CD4-positive, alpha-beta T cell treated with Interleukin-15 for 1 hour (primary cell): ENCODE results near the gene BSG.
"Not testable (repeated sequence)": the region's sequence is repeated elsewhere in the genome, so short reads cannot be mapped to it uniquely, and the experiment has no call there.

ENCODE experiments used
- DNase-seq: peaks from one replicate; pipeline ENCODE4 v3.0.0-alpha.2; 2020

The BSG gene

DNA sequence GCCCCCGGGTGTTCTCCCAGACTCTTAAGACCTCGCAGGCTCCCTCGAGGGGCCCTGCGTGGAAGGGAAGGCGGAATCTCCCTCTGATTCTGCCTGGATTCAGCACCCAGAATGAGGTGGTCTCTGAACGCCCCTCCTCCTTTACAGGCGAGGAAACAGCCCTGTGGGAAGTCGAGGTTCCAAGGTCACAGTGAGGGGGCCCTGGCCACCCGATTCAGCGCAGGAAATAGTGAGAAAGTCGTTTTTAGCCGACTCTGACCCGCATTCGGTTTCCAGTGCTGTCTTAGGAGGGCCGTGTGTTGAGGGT lies 1.1 kb downstream of the BSG start:
- no peak for DNase-seq

DNA sequence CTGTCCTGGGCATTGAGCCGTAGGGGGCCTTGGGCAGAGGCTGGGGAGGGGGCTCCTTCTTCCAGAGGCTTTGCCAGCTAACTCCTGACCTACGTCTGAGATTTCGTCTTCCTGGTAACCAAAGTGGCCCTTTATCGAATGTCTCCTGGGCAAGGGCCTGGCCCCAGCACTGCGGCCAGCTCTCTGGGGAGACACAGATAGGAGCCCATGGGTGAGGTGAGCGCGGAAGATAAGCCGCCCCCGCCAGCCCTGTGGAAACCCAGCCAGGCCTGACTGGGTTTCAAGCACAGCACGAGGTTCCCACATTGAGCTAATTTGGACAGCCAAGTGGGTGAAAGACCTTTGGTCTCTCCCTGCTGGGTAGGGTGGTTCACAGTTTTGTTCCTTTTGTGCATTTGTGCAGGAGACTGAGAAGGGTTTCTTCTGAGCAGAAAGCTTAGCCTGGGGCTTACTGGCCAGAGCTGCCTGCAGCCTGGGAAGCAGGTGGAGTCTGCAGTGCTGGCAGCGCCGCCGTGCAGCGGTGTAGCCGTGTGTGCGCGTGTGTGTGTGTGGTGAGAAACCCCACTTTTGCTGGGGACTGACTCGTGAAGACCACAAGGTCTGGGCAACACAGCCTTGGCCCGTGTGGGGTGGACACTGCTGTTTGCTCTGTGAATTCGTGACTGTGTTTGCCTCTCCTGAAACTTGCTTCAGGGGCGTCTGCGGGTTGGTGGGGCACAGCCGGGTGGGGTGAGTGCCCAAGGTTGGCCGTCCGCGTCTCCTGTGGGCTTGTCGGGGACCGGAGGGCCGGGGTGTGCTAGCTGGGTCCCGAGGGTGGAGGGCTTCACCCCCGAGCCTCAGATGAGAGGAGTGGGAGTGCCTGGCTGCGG lies 2.5 kb downstream of the BSG start:
- no peak for DNase-seq

DNA sequence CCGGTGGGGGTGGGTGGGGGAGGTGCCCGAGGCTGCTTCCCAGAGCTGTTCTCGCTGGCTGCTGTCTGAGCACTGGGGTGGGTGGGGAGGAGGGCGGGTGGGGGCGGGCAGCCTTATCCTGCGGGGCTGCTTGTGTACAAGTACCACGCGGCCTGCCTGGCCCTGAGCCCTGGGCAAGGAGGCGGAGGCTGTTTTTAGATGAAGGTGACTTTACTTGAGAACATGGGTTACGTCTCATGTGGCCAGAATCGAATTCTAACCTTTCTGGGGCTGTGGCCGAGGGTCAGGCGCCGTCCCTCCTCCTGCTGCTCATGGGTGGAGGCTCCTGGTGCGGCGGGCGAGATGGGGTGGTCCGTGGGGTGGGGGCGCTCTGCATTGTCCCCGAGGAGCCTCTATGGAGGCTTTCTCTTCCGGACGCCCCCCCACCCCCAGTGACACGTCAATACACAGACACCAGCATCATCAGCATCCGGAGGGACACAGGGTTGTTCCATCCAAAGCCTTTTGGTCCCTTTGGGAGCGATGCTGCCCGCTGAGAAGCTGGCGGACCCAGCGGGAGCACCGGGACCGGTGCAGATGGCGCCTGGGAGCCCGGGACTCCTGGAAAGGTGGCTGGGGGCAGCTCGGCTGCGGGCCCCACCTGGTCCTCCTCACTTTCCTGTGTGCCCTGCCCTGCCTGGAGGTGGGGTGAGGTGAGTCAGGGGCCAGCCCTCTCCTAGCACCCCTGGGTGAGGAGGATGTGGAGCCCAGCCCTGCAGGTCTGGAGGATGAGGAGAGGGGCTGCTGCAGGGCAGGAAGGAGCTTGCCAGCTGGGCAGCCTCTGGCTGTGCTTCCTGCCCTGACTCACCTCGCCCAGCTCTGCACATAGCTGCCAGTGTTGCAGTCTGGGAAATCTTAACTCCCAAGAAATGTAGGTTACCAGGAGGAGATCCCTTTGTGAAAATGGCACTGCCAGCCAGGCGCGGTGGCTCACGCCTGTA lies 3.4 kb downstream of the BSG start:
- no peak for DNase-seq

DNA sequence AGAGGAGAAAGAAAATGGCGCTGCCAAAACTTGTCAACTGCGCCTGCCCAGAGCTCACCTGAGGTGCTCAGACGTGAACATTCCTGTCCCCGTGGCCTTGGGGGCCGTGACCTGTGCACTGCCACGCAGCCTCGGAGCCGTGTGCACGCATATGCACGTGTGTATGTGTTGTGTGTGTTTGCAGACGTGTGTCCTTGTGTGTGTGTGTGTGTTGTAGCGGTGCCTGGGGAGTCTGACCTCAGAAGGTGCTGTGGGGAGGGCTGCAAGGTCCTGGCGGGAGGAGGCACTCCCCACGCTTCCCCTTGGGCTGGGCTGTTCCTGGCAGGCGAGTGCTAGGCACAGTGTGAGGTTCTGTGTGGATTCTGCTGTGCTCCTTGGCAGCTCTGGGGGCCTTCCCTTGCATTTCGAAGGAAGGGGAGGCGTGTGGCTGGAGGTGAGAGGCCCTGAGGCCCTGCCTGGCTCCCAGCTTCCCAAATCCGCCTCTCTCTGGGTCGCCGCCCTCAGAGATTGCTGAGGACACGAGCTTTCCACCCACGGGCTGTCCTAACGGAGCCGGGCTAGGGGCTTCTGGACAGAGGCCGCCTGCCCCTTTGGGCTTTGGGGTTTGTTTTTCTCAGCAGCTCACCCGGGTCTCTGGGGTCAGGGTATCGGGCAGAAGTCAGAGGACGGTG lies 4.5 kb downstream of the BSG start:
- DNase-seq, result no peak

DNA sequence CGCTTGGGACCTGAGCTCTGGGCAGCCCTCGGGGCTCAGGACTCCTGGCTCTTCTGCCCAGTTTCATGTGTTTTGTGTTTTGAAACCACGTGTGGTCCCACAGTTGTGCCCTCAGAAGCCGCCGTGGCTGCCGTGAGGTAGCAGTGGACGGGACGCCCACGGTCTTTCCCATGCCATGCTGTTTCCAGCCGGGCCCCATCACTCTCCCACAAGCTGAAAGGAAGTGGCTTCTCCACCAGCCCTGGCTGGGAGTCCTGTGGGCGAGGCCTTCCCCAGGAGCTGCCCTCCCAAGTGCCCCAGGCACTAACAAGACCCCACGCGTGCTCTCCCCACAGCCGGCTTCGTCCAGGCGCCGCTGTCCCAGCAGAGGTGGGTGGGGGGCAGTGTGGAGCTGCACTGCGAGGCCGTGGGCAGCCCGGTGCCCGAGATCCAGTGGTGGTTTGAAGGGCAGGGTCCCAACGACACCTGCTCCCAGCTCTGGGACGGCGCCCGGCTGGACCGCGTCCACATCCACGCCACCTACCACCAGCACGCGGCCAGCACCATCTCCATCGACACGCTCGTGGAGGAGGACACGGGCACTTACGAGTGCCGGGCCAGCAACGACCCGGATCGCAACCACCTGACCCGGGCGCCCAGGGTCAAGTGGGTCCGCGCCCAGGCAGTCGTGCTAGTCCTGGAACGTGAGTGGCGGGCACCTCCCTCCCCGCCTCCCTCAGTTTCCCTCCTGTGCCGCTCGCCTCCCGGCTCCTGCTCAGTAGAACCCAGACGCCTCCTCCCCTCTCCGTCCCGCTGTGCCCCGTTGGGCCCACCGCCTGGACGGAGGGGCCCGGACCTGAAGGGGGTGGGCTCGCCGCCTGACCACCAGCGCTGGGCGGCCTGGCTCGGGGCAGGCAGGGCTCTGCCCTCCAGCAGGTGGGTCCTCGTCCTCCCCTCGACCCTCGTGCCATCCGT lies 5.3 kb downstream of the BSG start:
- DNase-seq, result no peak

DNA sequence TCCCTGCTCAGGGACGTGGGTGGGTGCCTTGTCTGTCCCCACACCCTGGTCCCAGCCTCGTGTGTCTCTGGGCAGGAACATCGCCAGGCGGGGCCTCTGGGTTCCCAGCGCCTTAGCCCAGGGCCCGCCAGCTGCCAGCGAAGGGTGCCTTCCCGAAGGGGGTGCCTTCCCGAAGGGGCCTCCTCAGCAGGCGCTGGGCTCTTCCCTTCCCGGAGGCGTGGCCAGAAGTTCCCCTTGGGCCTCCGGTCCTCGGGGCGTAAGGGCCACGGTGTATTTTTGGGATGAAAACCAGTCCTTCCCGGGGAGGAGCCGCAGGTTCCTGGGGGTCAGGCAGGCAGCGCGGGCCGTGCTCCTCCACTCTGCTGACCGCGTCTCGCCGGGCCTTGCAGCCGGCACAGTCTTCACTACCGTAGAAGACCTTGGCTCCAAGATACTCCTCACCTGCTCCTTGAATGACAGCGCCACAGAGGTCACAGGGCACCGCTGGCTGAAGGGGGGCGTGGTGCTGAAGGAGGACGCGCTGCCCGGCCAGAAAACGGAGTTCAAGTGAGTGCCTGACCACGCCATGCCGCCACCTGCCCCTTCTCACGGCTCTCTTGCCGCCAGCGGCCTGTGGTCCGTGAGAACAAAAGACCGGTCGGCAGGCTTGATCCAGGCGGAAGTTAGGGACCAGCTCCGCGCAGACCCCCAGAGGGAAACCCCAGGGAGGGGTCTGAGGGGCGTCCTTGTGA lies 6.9 kb downstream of the BSG start:
- no peak for DNase-seq

DNA sequence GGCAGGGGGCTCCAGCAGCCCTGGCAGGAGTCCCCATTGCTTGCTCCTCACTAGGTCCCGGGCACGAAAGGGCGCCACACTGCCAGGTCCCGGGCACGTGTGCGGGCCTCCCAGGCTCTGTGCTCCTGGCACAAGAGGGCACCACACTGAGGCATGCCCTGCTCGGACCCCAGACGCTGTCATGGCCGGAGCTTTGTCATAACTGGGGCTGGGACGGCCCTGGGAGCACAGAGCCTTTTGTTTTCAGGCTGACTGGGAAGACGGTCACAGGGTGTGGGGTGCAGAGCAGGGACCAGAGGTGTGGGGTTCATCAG lies 7.4 kb downstream of the BSG start:
- no peak for DNase-seq

DNA sequence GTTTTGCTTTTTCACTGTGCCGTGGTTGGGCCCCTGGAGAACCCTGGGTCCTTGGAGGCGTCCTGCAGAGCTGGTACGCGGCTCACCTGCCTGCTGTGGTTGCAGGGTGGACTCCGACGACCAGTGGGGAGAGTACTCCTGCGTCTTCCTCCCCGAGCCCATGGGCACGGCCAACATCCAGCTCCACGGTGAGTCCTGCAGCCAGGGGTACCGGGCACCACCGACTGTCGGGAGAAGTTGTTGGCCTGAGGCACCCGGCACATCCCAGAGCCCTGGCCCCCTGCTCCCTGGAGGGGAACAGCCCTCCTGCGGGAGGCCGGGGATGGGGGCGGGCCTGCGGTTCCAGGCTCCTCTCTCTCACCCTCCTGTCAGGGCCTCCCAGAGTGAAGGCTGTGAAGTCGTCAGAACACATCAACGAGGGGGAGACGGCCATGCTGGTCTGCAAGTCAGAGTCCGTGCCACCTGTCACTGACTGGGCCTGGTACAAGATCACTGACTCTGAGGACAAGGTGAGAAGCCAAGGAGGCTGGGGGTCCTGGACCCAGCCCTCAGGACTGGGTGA lies 8.0 kb downstream of the BSG start:
- no peak for DNase-seq

DNA sequence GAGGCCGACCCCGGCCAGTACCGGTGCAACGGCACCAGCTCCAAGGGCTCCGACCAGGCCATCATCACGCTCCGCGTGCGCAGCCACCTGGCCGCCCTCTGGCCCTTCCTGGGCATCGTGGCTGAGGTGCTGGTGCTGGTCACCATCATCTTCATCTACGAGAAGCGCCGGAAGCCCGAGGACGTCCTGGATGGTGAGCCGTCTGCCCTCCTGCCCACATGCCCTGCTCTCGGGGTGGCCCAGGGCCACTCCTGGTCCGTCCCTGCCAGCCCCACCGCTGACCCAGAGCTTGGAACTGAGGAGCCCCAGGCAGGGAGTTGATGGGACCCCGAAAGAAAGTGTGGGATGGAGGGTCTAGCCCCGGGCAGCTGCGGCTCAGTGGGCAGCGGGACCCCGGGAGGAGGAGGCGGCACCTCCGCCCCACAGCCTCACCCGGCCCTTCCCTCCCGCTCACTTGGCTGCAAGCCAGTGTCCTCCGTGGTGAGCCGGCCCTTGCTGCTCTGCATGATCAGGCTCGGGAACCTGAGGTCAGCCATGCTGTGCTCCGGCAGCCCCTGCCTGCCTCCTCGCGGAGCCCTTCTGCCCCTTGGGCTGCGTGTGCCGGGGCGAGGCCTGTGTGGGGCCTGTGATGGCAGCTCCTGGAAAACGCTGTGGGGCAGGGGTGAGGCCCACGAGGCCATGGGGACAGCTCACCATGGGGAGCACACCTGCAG lies 9.2 kb downstream of the BSG start:
- no peak for DNase-seq

DNA sequence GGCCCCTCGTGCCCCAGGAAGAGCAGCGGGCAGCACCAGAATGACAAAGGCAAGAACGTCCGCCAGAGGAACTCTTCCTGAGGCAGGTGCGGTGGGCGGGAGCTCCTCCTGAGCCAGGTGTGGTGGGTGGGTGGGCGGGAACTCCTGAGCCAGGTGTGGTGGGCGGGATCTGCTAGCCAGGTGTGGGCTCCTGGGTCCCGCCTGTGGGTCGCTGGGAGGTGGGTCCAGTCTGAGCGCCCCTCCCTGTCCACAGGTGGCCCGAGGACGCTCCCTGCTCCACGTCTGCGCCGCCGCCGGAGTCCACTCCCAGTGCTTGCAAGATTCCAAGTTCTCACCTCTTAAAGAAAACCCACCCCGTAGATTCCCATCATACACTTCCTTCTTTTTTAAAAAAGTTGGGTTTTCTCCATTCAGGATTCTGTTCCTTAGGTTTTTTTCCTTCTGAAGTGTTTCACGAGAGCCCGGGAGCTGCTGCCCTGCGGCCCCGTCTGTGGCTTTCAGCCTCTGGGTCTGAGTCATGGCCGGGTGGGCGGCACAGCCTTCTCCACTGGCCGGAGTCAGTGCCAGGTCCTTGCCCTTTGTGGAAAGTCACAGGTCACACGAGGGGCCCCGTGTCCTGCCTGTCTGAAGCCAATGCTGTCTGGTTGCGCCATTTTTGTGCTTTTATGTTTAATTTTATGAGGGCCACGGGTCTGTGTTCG lies 10.3 kb downstream of the BSG start:
- no peak for DNase-seq

DNA sequence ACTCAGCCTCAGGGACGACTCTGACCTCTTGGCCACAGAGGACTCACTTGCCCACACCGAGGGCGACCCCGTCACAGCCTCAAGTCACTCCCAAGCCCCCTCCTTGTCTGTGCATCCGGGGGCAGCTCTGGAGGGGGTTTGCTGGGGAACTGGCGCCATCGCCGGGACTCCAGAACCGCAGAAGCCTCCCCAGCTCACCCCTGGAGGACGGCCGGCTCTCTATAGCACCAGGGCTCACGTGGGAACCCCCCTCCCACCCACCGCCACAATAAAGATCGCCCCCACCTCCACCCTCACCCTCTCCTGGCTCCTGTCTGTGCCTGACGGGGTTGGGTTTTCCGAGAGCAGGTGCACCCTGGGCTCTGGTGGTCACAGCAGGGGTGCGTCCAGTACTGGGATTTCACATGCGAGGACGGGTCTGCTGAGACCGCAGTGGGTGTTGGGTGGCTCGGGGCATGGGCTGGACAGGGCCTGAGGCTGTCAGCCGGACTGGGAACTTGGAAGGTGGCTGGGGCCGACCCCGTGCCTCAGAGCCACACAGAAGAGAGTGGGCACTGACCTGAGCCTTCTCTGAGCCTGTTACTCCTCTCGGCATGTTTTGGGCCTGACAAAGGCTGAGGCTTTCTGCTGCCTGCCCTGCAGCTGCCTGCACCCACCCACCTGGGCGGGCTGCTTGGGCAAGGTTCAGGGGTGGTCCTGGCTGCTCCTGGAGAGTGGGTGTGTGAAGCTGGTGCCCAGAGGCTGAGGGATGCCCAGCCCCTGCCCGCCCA lies 11.0 kb downstream of the BSG start:
- no peak for DNase-seq

DNA sequence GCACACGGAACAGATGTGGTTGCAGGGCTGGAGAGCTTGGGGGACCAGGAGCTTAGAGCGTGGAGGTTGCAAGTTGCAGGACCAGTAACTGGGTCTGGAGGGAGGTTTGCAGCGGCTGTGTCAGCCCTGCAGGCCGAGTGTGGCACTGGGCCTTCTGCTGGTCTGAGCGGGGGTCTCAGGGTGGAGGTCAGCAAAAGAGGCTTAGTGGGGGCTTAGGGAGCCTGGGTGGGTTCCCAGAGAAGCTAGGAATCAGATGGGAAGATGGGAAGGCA lies 11.5 kb downstream of the BSG start:
- no peak for DNase-seq

DNA sequence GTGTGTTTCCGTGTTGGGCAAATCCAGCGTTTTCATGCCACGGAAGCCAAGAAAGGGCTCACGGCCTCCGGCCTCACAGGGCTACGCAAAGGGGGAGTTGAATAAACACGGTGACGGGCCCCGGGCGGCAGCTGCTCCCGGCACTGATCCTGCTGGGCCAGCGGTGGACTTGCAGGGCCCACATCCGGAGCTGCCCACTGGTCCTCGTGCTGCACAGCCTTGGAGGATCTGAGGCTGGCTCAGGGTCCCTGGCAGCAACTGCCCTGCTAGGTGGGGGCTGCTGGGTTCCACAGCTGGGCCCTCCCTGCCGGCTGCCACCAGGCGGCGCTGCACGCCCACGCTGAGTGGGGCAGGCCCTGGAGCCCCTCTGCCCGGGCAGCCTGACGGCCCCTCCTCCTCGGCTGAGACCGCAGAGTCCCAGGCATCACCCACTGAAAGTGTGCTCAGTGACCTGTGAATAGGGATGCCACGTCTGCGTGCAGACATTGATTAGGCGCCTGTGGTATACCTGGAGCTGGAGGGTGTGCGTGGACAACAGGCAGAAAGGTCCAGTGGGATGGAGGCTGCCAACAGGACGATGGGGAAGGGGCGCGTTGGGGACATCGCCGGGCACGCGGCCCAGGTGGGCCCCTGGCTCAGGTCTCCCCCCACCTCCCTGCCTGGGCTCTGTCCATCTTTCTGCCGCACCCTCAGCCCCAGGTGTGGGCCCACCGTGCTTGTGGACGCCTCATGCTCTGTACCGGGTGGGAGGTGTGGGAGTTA lies 12.0 kb downstream of the BSG start:
- peak; percentile 63 for DNase-seq

DNA sequence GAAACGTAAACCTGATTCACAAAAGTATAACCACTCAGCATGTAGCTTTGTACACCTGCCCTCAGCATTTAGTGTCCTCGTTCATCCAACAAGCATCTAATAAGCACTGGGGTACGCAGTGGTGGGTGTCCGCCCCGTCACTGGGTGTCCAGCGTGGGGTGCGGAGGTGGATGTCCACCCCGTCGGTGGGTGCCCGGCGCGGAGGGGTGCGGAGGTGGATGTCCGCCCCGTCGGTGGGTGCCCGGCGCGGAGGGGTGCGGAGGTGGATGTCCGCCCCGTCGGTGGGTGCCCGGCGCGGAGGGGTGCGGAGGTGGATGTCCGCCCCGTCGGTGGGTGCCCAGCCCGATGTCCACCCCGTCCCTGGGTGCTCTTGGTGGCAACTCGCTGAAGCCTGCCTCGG lies 12.8 kb downstream of the BSG start:
- not testable (repeated sequence) for DNase-seq

DNA sequence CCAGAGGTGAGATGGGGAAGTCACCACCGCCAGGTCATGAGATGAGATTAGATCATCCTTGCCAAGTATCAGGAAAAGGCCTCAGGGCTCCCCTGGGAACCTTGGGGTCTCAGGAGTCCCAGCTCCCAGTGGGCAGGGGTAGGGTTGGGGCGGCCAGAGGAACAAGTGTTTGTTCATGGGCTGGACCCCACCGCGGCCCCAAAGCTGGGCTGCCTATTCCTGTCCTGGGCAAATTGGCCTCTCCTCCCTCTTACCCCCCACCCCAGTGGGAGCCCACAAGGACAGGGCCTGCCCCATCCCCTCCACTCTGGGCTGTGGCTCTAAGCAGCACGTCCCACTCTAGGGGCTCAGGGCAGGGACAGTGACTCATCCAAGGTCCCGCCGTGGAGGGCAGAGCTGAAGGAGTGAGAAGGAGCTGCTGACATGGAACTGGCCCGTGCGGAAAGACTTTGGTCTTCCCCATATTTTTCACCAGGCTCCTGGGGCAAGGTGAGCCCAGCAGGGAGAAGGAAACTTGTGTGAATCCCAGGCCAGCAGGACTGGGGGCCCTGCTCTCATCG lies 13.2 kb downstream of the BSG start:
- no peak for DNase-seq

DNA sequence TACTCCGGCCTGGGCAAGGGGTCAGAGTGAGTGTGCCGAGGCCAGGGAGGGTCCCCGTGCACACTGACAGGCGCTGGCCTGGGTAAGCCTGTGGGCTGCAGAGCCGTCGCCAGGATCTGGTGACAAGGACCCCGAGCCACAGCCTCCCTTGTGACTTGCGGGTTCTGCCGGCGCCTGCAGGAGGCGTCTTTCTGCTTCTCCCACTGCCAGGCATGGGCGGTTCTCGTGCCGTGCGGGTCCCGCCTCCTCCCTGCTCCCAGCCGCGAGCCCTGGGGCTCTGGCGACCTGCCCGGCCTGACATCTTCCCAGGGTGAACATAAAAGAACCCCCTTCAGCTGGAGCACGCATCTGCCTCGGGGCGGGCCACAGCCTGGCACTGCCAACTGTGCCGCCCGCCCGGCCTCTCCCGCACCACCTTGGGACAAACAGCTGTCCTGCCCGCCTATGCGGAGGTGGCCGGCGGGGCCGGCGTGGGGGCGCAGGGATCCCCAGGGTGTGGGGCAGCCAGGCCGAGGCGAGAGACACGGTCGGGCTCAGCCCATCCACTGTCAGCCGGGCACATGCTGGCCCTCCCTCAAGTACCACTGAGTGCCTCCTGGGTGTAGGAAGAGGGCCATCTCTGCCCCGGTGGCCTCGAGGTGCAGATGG lies 15.8 kb downstream of the BSG start:
- peak; percentile 57 for DNase-seq

DNA sequence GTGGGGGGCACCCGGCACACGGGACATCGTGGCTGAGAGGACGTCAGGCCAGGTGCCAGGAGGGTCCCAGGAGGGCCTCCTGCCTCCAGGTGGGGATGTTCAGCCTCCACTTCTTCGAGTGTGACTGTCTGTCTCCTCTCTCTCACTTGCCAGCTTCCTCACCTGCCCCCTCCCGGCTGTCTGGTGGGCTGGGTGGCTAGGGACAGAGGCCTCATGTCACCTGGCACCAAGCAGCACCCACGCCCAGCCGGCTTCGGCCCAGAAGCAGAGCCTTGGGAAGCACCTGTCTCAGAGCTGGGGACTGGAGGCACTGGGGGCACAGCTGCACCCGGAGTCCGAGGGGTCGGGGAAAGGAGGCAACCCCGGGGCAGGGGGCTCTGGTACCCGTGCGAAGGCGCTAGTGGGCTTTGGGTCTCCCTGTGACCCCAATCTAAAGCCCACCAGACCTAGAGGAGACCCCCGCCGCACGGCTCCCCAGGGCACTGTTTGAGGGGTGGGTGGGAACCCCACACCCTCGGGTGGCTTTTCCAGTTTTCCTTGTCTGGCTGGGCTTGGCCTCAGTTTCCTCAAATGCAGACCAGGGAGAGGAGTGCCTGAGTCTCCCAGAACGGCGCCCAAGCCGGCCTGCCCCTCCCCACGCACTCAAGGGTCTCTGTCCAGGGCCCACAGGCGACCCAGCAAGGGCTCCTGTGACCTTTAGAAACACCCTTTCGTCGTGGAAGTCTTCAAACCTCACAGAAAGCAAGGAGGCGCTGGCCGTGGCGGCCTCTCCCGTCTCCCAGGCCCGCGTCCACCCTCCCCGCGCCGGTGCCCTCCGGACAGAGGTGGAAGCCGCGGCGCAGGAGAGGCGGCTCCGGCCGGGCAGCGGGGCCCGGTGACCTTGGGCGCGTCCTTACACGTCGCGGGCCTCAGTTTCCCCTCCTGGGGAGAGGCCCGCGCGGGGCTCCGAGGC lies 16.6 kb downstream of the BSG start:
- DNase-seq, result no peak
